Parathyroid adenoma (tissue), 2 donors: Measurements from ENCODE around the gene POU2F1.

Experiments
- H2AFZ ChIP-seq: fragments of 300-600 bp; sonication (generic); one replicate; pipeline ENCODE4 v1.7.0; 2017; ENCODE audit warnings: antibody characterized with exemption, mild to moderate bottlenecking
- H3K27ac ChIP-seq: fragments of 300-600 bp; sonication (generic); one replicate; pipeline ENCODE4 v1.7.0; 2017
- H3K27me3 ChIP-seq: fragments of 300-600 bp; sonication (generic); one replicate; pipeline ENCODE4 v1.7.0; 2017; ENCODE audit warnings: low read length; ENCODE audit not compliant: control insufficient read depth, insufficient read depth
- H3K36me3 ChIP-seq: fragments of 300-600 bp; sonication (generic); one replicate; pipeline ENCODE4 v1.7.0; 2017; ENCODE audit warnings: low read length; ENCODE audit not compliant: control insufficient read depth, insufficient read depth
- H3K4me1 ChIP-seq: fragments of 300-600 bp; sonication (generic); one replicate; pipeline ENCODE4 v1.7.0; 2017; ENCODE audit warnings: control low read depth
- H3K4me2 ChIP-seq: fragments of 300-600 bp; sonication (generic); one replicate; pipeline ENCODE4 v1.7.0; 2017; ENCODE audit warnings: low read length
- H3K4me3 ChIP-seq: fragments of 300-600 bp; sonication (generic); one replicate; pipeline ENCODE4 v1.7.0; 2017; ENCODE audit warnings: low read depth, low read length
- H3K79me2 ChIP-seq: fragments of 300-600 bp; sonication (generic); one replicate; pipeline ENCODE4 v1.7.0; 2017; ENCODE audit warnings: control low read depth
- H3K9ac ChIP-seq: fragments of 300-600 bp; sonication (generic); one replicate; pipeline ENCODE4 v1.7.0; 2017; ENCODE audit warnings: mild to moderate bottlenecking
- H3K9me3 ChIP-seq: fragments of 300-600 bp; sonication (generic); one replicate; pipeline ENCODE4 v1.7.0; 2017; ENCODE audit warnings: low read length; ENCODE audit not compliant: control insufficient read depth
- TF ChIP-seq, protein P1 (sequence below): fragments of 300-600 bp; sonication (generic); IDR thresholded peaks from one replicate; pipeline ENCODE4 v1.7.0; 2017; ENCODE audit warnings: antibody characterized with exemption, mild to moderate bottlenecking
- donor health status: primary hyperparathyroidism.

Gene POU2F1

GRCh38 chr1:167434306-167434705 is 213.6 kb downstream of the POU2F1 start:
- Histone ChIP-seq H3K36me3 (no peaks in the 10 kb centered on the region), H3K9me3 (no peaks in the 10 kb centered on the region), H3K27ac (no peak overlapping the region), H3K79me2 (no peaks in the 10 kb centered on the region), H2AFZ (no peak overlapping the region), H3K4me3 (no peak overlapping the region), H3K4me1 (no peaks in the 10 kb centered on the region), H3K27me3 (no peaks in the 10 kb centered on the region), H3K4me2 (no peak overlapping the region), H3K9ac (no peak overlapping the region)
- TF ChIP-seq, protein P1, sequence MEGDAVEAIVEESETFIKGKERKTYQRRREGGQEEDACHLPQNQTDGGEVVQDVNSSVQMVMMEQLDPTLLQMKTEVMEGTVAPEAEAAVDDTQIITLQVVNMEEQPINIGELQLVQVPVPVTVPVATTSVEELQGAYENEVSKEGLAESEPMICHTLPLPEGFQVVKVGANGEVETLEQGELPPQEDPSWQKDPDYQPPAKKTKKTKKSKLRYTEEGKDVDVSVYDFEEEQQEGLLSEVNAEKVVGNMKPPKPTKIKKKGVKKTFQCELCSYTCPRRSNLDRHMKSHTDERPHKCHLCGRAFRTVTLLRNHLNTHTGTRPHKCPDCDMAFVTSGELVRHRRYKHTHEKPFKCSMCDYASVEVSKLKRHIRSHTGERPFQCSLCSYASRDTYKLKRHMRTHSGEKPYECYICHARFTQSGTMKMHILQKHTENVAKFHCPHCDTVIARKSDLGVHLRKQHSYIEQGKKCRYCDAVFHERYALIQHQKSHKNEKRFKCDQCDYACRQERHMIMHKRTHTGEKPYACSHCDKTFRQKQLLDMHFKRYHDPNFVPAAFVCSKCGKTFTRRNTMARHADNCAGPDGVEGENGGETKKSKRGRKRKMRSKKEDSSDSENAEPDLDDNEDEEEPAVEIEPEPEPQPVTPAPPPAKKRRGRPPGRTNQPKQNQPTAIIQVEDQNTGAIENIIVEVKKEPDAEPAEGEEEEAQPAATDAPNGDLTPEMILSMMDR: no peak

GRCh38 chr1:167435484-167435883 is 214.8 kb downstream of the POU2F1 start:
- Histone ChIP-seq H3K9me3 (no peaks in the 10 kb centered on the region), H3K36me3 (no peaks in the 10 kb centered on the region), H3K4me1 (no peaks in the 10 kb centered on the region), H3K27me3 (no peaks in the 10 kb centered on the region), H3K27ac (no peak overlapping the region), H3K9ac (no peak overlapping the region), H2AFZ (no peak overlapping the region), H3K4me3 (no peak overlapping the region), H3K79me2 (no peaks in the 10 kb centered on the region), H3K4me2 (no peak overlapping the region)
- TF ChIP-seq, protein P1: no peak

- Histone ChIP-seq H3K27me3 (no peaks in the 10 kb centered on the region), H2AFZ (no peak overlapping the region), H3K79me2 (no peaks in the 10 kb centered on the region), H3K4me3 (no peak overlapping the region), H3K4me1 (no peaks in the 10 kb centered on the region), H3K9ac (no peak overlapping the region), H3K27ac (no peak overlapping the region), H3K4me2 (no peak overlapping the region), H3K9me3 (no peaks in the 10 kb centered on the region), H3K36me3 (no peaks in the 10 kb centered on the region)
- TF ChIP-seq, protein P1: no peak
These were observed 217.8 kb downstream of the POU2F1 start for GRCh38 chr1:167438171-167439138.

- peak overlapping the region; percentile 48 for H3K4me2 ChIP-seq
- H2AFZ ChIP-seq: no peak overlapping the region
- H3K9me3 ChIP-seq: no peaks in the 10 kb centered on the region
- no peaks in the 10 kb centered on the region for H3K27me3 ChIP-seq
- TF ChIP-seq, protein P1: no peak
- no peaks in the 10 kb centered on the region for H3K36me3 ChIP-seq
- H3K4me1 ChIP-seq: no peaks in the 10 kb centered on the region
- H3K9ac ChIP-seq: no peak overlapping the region
- H3K79me2 ChIP-seq: no peaks in the 10 kb centered on the region
- H3K27ac ChIP-seq: no peak overlapping the region
- H3K4me3 ChIP-seq: no peak overlapping the region
These were observed 218.8 kb downstream of the POU2F1 start for GRCh38 chr1:167439301-167439988.
